Measurements from ENCODE around the gene PLD3.

Gene PLD3

DNA sequence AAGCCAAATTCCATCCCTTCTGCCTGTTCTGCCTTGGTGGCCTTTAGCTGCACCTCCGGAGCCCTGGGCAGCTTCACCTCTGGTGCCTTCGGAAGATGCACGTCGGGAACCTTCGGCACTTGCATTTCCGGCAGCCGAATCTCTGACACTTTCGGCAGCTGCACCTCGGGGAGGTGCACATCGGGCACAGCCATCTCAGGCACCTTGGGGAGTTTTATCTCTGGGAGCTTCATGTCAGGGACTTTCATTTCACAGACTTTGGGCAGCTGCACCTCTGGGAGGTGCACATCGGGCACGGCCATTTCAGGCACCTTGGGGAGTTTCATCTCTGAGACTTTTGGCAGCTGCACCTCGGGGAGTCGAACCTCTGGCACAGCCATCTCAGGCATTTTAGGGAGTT, 47.5 kb downstream of the PLD3 start:
- no peak overlapping the region for H3K4me3 ChIP-seq (ENCODE audit: low read depth, low read length)
- DNase-seq (ENCODE audit: low read depth) = no peak
- TF ChIP-seq, protein P1, sequence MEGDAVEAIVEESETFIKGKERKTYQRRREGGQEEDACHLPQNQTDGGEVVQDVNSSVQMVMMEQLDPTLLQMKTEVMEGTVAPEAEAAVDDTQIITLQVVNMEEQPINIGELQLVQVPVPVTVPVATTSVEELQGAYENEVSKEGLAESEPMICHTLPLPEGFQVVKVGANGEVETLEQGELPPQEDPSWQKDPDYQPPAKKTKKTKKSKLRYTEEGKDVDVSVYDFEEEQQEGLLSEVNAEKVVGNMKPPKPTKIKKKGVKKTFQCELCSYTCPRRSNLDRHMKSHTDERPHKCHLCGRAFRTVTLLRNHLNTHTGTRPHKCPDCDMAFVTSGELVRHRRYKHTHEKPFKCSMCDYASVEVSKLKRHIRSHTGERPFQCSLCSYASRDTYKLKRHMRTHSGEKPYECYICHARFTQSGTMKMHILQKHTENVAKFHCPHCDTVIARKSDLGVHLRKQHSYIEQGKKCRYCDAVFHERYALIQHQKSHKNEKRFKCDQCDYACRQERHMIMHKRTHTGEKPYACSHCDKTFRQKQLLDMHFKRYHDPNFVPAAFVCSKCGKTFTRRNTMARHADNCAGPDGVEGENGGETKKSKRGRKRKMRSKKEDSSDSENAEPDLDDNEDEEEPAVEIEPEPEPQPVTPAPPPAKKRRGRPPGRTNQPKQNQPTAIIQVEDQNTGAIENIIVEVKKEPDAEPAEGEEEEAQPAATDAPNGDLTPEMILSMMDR (IDR thresholded peaks at IDR 0.05; ENCODE audit: low read depth, low read length, missing control alignments) = no peak

DNA sequence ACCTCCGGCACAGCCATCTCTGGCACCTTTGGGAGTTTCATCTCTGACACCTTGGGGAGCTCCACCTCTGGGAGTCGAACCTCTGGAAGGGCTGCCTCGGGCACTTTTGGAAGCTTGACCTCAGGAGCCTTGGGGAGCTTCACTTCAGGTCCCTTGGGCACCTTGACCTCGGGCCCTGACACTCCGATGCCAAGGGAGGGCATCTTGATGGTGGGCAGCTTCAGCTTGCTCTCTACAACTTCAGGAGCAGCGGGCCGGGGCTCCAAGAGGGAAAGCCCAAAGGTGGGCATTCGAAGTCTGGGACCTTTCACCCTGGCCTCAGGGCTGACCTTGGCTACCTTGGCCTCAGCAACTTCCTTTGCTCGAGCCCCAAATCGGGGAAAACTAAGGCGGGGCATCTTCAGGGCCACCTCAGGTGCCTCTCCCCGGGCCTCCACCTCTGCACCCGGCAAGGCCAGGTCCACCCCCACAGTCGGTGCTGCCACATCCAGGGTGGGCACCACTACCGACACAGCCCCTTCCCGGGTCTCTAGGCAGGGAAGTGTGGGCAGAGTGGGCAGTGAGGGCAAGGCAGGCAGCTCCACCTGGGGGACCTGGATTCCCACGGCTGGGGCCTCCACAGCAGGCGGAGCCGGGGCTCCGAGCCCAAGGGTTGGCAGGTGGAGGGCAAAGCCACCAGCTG, 48.5 kb downstream of the PLD3 start:
- H3K4me3 ChIP-seq (ENCODE audit: low read depth, low read length) = no peak overlapping the region
- DNase-seq (ENCODE audit: low read depth) = no peak
- TF ChIP-seq, protein P1 (IDR thresholded peaks at IDR 0.05; ENCODE audit: low read depth, low read length, missing control alignments) = no peak

DNA sequence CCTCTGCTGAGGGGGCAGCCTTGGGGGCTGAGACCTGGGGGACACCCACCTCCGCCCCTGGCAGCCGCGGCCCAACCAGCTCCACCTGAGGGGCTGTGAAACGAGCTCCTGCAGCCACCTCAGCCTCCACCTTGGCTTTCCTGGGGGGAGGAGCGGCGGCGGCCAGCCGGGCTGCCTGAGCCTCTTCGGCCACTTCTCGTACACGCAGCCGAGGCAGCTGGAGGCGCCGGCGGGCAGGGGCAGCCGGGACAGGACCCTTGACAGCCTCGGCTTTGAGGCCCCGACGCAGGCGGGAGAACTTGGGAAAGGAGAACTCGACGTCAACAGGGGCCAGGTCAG, 49.0 kb downstream of the PLD3 start:
- DNase-seq (ENCODE audit: low read depth) = no peak
- TF ChIP-seq, protein P1 (IDR thresholded peaks at IDR 0.05; ENCODE audit: low read depth, low read length, missing control alignments) = no peak
- no peak overlapping the region for H3K4me3 ChIP-seq (ENCODE audit: low read depth, low read length)

DNA sequence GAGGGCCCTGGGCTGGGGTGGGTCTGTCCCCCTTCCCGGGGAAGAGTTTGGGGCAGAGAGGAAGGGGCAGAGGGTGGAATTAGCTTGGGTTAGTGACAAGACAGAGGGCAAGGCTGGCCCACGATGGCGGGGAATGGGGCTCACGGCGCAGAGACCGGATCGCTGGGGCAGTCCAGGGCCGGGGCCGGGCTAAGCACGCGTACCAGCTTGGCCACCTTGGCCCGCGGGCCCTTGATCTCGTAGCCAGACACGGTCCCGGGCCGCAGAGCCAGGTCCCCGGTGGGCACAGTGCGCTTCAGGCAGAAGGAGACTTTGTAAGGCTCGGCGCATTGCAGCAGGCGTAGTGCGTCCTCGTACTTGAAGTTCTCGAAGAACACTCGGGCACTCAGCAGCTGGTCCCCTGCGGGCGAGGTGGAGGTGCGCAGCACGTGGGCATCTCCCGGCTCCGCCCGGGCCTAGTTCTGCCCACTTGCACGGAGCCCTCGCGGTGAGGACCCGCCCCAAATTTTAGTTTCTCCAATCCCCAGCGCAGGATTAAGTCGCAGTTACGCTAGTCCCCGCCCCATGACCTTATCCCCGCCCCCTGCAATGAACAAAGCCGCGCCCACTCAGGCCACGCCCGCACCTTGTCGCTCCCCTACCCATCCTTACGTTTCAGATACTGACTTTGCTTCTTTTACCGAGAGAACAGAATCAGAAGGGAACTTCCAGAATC, 50.1 kb downstream of the PLD3 start:
- no peak overlapping the region for H3K4me3 ChIP-seq (ENCODE audit: low read depth, low read length)
- no peak for DNase-seq (ENCODE audit: low read depth)
- TF ChIP-seq, protein P1 (IDR thresholded peaks at IDR 0.05; ENCODE audit: low read depth, low read length, missing control alignments) = no peak

DNA sequence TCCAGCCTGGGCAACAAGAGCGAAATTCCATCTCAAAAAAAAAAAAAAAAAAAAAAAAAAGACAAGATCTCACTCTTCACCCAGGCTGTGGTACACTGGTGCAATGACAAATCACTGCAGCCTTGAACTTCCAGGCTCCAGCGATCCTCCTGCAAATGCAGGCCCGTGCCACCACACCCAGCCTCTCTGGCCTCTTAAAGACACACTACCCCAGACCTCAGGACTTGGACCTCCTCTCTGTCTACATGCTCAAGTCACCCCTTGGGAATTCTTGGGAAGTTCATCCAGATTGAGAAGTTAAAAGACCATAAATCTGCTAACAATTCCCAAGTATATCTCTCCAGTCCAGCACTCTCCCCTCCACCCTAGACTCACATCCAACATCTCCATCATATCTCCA, 52.1 kb downstream of the PLD3 start:
- TF ChIP-seq, protein P1 (IDR thresholded peaks at IDR 0.05; ENCODE audit: low read depth, low read length, missing control alignments) = no peak
- DNase-seq (ENCODE audit: low read depth) = no peak
- H3K4me3 ChIP-seq (ENCODE audit: low read depth, low read length) = no peak overlapping the region

DNA sequence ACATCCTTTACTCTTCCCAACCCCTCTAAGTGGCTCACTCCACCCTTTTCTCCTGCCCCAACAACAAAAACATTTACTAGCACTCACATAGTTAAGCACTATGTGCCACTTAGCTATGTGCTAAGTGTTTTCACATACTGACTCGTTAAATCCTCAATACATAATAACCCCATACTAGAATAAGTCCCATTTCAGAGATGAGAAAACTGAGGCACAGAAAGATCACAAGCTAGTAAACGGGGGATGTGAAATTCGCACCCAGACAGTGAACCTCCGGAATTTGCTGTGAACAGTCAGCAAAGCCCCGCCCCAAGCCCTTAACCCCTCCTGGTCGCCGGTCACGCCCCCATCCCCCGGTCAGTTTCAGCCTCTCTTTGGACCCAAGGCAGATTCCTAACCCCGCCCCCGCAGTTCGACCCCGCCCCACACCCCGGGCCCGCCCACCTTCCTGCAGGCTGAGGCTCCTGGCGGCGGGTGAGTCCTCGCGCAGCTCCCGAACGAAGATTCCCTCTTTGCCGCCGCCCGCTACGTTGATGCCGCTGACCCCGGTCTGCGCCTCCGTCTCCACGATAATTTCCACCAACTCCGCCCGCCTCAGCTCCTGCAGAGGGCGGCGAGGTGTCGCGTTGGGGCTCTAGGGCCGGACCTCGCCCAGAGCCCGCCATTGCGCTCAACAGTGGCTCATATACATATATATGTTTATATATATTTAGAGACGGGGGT, 54.9 kb downstream of the PLD3 start:
- TF ChIP-seq, protein P1 (IDR thresholded peaks at IDR 0.05; ENCODE audit: low read depth, low read length, missing control alignments) = no peak
- DNase-seq (ENCODE audit: low read depth) = peak; percentile 85
- peak overlapping the region; percentile 69 for H3K4me3 ChIP-seq (ENCODE audit: low read depth, low read length)

Measured in GM12864 (cell line).